HS-5 (cell line): ENCODE measurements around the gene ACSS1.

Experiments used
- DNase-seq: peaks from one replicate; pipeline ENCODE4 v3.0.0-alpha.2; 2012; ENCODE audit warnings: low read depth

ACSS1 gene

GRCh38 chr20:24971376-24972101 is 86.4 kb downstream of the ACSS1 start:
- no peak for DNase-seq

- DNase-seq, result no peak
Observed at GRCh38 chr20:24970754-24971153, 87.2 kb downstream of the ACSS1 start.

- no peak for DNase-seq
Observed at GRCh38 chr20:24970030-24970553, 87.8 kb downstream of the ACSS1 start.

- DNase-seq, result no peak
Observed at GRCh38 chr20:24969186-24970029, 88.5 kb downstream of the ACSS1 start.

- DNase-seq, result no peak
Observed at GRCh38 chr20:24968278-24968800, 89.6 kb downstream of the ACSS1 start.

GRCh38 chr20:24966317-24967012 is 91.5 kb downstream of the ACSS1 start:
- no peak for DNase-seq

GRCh38 chr20:24965065-24965919 is 92.6 kb downstream of the ACSS1 start:
- no peak for DNase-seq

- DNase-seq, result no peak
Observed at GRCh38 chr20:24964506-24964840, 93.5 kb downstream of the ACSS1 start.

GRCh38 chr20:24963672-24964505 is 94.0 kb downstream of the ACSS1 start:
- no peak for DNase-seq

GRCh38 chr20:24962510-24962909 is 95.4 kb downstream of the ACSS1 start:
- no peak for DNase-seq

GRCh38 chr20:24962182-24962492 is 95.8 kb downstream of the ACSS1 start:
- no peak for DNase-seq

GRCh38 chr20:24961384-24962181 is 96.4 kb downstream of the ACSS1 start:
- DNase-seq, result no peak

- no peak for DNase-seq
Observed at GRCh38 chr20:24960861-24961260, 97.1 kb downstream of the ACSS1 start.

- no peak for DNase-seq
Observed at GRCh38 chr20:24960302-24960801, 97.6 kb downstream of the ACSS1 start.

- no peak for DNase-seq
Observed at GRCh38 chr20:24959591-24960301, 98.2 kb downstream of the ACSS1 start.

GRCh38 chr20:24958506-24959385 is 99.2 kb downstream of the ACSS1 start:
- DNase-seq, result no peak

GRCh38 chr20:24957326-24958016 is 100.5 kb downstream of the ACSS1 start:
- no peak for DNase-seq
